D721Med (cell line): ENCODE results near the gene PNMA1.

Experiments
- DNase-seq: peaks from one replicate; pipeline ENCODE4 v3.0.0; 2011; ENCODE audit warnings: low spot score; ENCODE audit not compliant: insufficient read length
- FAIRE-seq: peaks from 2 replicates; lab custom pipeline; 2011; peaks lifted over from hg19 to GRCh38; lab: Jason Lieb, UNC
- TF ChIP-seq, protein P1 (sequence below): IDR thresholded peaks from 2 replicates; pipeline ENCODE4 v1.5.1; 2012; ENCODE audit warnings: mild to moderate bottlenecking, control low read depth; ENCODE audit not compliant: insufficient read depth; ENCODE audit errors: missing control alignments

Gene PNMA1

DNA sequence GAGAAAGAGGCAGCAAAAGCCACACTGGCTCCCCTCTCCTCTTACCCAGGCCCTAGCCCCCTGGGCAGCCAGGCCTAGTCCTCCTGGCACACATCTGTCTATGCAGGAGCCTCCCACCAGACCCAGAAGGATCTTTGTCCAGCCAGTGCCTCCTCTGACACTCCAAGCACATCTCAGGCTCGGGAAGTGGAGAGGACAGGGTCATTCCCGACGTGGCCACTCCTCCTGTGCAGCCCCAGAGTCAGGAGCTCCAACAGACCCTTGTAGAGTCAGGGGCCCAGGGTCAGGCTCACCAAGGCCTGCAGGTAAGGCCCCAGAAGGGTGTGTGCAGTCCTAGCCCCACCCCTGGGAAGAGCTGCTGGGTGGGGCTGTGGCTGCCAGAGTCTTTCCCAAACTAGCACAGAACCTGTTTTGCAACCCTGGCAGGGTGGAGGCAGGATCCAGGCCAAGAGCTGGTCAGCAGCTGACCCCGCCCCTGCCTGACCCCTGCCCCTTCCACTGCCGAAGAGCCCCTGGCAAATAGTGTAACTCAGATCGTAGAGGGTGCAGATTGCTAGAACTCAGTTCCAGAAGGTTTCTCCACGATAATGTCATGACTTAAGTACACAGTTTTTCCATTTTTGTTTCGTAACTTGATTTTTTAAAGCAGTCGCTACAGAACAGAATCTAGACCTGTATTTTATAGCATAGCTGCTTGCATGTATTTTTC is 26.6 kb upstream of the PNMA1 start:
- TF ChIP-seq, protein P1, sequence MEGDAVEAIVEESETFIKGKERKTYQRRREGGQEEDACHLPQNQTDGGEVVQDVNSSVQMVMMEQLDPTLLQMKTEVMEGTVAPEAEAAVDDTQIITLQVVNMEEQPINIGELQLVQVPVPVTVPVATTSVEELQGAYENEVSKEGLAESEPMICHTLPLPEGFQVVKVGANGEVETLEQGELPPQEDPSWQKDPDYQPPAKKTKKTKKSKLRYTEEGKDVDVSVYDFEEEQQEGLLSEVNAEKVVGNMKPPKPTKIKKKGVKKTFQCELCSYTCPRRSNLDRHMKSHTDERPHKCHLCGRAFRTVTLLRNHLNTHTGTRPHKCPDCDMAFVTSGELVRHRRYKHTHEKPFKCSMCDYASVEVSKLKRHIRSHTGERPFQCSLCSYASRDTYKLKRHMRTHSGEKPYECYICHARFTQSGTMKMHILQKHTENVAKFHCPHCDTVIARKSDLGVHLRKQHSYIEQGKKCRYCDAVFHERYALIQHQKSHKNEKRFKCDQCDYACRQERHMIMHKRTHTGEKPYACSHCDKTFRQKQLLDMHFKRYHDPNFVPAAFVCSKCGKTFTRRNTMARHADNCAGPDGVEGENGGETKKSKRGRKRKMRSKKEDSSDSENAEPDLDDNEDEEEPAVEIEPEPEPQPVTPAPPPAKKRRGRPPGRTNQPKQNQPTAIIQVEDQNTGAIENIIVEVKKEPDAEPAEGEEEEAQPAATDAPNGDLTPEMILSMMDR, result no peak
- DNase-seq (no peak), FAIRE-seq (no peak)

DNA sequence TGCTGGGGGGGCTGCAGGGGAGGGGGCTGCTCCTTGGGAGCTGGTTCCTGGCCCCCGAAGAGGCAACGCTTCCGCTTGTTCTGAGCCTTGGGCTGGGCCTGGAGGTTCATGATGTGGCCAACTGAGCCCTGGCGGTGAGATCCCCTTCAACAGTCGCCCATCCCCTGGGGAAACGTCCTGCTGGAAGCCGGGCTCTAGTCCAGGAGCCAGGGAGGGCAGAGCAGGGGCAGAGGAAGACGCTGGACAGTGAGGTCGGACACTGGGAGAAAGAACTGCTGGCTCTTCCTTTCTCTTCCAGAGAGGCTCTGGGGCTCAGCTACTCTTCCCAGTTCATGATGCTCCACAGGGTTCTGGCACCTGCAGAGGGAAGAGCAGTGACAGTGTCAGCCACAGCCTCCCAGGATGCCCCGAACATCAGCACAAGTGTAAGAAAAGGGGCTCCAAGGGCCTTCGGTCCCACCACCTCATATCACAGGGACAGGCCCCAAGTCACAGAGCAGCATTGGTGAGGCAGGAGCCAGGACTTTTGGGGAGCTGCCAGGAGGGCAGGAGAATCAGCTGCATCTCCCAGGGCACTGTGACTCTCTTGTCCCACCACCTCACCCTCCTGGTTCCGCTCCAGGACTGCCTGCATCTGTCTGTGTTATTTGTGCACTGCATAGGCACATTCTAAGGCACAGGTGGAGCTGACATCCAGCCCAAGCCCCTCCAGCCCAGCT is 25.9 kb upstream of the PNMA1 start:
- TF ChIP-seq, protein P1, result no peak
- no peak for DNase-seq
- no peak for FAIRE-seq

DNA sequence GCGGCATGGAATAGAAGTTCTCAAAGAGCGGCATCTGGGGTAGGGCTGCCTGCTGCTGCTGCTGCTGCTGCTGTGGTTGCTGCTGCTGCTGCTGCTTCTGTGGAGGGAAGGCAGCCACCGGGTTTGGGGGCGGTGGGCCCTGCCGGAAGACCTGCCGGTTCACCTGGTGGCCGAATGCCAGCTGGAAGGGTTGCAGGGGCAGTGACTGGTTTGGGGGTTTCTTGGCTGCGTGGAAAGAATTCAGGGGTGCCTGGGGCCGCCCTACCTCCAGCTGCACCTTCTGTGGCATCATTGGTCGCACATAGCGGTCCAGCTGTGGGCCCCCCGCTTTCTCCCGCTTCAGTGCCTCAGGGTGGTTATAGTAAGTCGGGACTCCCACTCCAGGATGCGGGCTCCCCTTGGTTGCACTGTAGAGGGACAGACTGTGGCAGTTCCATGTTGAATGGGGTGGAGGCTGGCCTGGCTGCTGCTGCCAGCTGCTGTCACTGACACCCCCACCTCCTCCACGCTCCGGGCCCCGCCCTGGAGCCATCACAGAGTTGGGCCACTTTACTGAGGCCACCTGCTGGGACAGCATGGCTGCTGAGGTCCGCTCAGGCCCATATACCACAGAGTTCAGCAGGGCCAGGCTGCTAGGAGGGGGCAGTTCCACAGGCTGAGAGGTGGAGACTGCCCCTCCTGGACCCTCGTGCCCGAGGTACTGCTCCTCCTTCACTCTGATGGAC is 25.2 kb upstream of the PNMA1 start:
- FAIRE-seq, result no peak
- TF ChIP-seq, protein P1, result no peak
- DNase-seq, result no peak

DNA sequence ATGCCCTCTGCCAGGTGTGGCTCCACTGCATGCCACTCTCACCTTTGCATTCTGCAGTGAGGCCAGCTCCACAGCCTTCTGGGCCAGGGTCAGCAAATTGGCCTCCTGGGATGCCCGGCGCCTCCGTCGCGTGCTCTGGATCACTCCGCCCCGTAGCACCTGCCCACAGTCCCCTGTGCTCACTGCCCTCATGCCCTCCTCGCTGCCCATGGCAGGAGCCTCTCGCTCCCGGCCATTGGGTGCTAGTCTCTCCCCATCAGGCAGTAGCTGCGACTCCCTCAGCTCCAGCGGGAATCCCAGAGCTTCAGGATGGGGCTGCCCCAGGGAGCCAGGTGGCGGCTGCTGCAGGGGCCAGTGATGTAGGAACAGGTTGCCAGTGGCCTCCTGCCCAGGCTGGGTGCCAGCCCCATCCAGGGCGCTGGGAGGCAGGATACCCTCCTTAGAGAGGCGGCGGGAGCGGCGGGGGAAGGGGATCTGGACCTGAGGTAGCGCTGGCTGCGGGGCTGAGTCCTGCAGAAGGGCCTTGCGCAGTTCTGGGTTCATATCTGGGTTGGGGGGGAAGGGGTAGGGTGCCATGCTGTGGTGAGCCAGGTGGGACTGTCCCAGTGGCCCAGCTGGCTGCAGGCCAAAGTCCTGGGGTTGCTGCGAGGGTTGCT is 24.5 kb upstream of the PNMA1 start:
- no peak for DNase-seq
- TF ChIP-seq, protein P1, result no peak
- no peak for FAIRE-seq

DNA sequence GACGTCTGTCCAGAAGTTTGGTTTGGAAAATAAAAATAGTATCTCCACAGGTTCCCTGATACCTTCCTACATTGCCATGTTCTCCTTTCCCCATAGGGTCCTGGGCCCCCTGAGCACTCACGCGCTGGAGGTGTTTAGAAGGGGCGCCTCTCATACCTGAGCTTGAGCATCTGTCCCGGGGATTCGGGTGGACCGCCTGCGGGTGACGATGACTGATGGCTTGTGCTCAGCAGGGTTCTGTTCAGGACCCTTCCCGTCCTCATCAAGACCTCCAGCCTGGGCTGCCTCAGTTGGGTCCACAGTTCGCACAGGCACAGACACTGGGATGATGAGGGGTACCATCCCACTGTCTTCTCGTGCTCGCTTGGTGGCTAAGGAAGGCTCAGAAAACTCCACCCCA is 22.7 kb upstream of the PNMA1 start:
- no peak for DNase-seq
- no peak for FAIRE-seq
- TF ChIP-seq, protein P1, result no peak

DNA sequence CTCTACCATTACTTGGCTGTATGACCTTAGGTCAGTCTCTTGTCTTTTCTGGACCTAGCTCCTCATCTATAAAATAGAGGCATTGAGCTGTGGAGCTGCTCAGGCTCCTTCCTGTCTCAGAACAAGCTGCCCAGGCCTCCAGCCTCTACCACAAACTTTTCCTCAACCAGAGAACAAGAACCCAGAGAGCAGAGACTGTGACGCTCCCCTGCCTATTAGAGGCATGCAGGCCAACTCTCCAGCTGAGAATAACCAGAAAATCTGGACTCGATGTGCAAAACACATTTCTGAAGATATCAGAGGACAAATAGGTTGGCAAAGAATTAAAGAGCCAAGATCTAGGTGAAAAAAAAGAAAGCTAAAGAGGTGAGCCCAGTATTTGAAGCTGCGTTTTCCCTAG is 17.8 kb upstream of the PNMA1 start:
- TF ChIP-seq, protein P1, result no peak
- FAIRE-seq (no peak), DNase-seq (no peak)
